NCI-H774 (cell line): ENCODE measurements around the gene GRIK4.

Source experiments
- DNase-seq: peaks from one replicate; lab custom pipeline; 2025; lab: John Stamatoyannopoulos, UW

Gene GRIK4

GRCh38 chr11:120526241-120526640, 14.7 kb downstream of the GRIK4 start:
- no peak for DNase-seq

GRCh38 chr11:120527111-120527761, 15.7 kb downstream of the GRIK4 start:
- DNase-seq = no peak

GRCh38 chr11:120528749-120529148, 17.2 kb downstream of the GRIK4 start:
- DNase-seq = no peak

- DNase-seq = no peak
Observed at GRCh38 chr11:120529214-120529613, 17.7 kb downstream of the GRIK4 start.

GRCh38 chr11:120529911-120530310, 18.4 kb downstream of the GRIK4 start:
- no peak for DNase-seq

- DNase-seq = no peak
Observed at GRCh38 chr11:120532082-120532831, 20.7 kb downstream of the GRIK4 start.

- DNase-seq = no peak
Observed at GRCh38 chr11:120532832-120533196, 21.3 kb downstream of the GRIK4 start.

GRCh38 chr11:120536091-120536796, 24.7 kb downstream of the GRIK4 start:
- no peak for DNase-seq

- DNase-seq = no peak
Observed at GRCh38 chr11:120536797-120537169, 25.2 kb downstream of the GRIK4 start.

GRCh38 chr11:120537996-120538395, 26.4 kb downstream of the GRIK4 start:
- DNase-seq = no peak

- no peak for DNase-seq
Observed at GRCh38 chr11:120538707-120539106, 27.2 kb downstream of the GRIK4 start.

- DNase-seq = no peak
Observed at GRCh38 chr11:120539667-120540369, 28.3 kb downstream of the GRIK4 start.

- DNase-seq = no peak
Observed at GRCh38 chr11:120540744-120541465, 29.4 kb downstream of the GRIK4 start.

GRCh38 chr11:120543521-120544215, 32.1 kb downstream of the GRIK4 start:
- DNase-seq = no peak

- no peak for DNase-seq
Observed at GRCh38 chr11:120545813-120546212, 34.3 kb downstream of the GRIK4 start.

- DNase-seq = no peak
Observed at GRCh38 chr11:120546312-120547205, 35.0 kb downstream of the GRIK4 start.

GRCh38 chr11:120547316-120547715, 35.8 kb downstream of the GRIK4 start:
- DNase-seq = no peak

GRCh38 chr11:120547811-120548681, 36.5 kb downstream of the GRIK4 start:
- DNase-seq = peak; percentile 22

- no peak for DNase-seq
Observed at GRCh38 chr11:120548682-120549209, 37.2 kb downstream of the GRIK4 start.
